ENCODE measurements around the gene TKT. TPM values are rescaled to one million over a fixed set of nuclear protein-coding genes. Genes with fewer than 3 reads are reported as not detected.

TKT gene
- total and polyA plus RNA-seq, 2 of the 13 experiments (the other 11 are each of a cell fraction or from before 2014, with no cell fraction given): 150 to 238 TPM

DNA sequence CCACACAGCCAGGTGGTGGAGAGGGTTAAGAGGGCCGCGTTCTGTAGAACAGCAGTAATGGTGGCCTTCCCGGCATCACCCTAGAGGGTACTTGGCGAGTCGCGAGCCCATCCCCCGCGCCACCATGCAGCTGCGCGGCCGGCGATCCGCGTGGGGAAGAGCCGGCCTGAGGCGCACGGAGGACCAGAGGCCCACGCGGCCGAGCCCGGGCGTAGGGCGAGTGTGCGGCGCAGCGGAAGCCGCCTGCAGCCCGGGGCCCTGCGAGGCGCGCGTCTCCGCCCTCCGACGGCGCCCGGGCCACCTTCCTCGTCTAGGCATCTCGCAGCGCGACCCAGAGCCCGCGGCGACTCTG lies 423 bp downstream of the TKT start (continued):
- no peak for TF ChIP-seq LCORL (IDR thresholded peaks at IDR 0.05)
- TF ChIP-seq LCORL (CRISPR knock-in tag; IDR thresholded peaks at IDR 0.05): no peak
- no peak; the same call in 1 of the 2 replicates for TF ChIP-seq NCOA2 (CRISPR knock-in tag; IDR thresholded peaks at IDR 0.05)
- no peak for TF ChIP-seq SOX13 (IDR thresholded peaks at IDR 0.05)
- TF ChIP-seq SOX13 (CRISPR knock-in tag; conservative IDR thresholded peaks at IDR 0.05 in 1 of 2, IDR thresholded peaks at IDR 0.05 in 1 of 2): no peak

DNA sequence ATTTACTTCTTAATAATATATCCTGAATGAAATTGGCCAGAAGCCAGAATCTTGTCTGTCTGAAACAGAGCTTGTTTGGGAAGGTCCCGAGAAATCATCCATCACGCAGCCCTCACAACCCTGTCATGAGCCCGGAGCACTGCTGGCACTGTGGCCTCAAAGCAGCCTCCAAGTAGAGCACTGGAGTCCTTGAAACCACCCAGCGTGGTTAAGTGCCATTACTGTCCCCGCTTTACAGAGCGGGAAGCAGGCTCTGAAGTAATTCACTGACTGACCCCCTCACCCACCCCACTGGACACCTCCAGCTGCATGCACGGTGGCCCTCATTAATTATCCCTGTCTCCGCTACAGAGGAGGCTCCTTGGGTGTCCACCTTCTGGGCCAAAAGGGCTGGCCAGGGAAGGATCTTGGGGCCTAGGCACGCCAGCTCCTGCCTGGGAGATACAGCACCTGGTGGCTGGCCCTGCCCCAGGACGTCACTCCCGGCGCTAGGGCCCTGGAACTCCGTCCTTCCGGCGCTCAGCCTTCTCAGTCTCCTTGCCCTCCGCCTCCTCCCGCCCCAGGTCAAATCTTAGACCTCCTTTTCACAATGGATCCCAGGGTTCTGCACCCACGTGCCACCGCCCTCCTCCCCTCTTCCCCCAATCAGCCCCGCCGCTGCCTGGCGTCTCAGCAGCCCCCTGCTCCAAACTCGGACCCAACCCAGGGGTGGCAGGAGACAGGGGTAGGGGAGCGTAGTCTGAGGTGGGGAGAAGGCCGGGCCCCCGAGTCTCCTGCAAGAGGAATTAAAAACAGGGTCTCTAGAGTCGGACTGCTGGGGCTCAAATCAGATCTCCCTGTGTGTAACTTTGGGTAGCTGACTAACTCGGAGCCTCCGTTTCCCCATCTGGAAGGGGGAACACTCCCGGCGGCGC lies 1.1 kb downstream of the TKT start:
- in situ Hi-C loops (cut with HindIII; ENCODE audit: extremely low pct_ligation_motif_present, low pct_unique_long_range_greater_than_20kb): no loop called here
- FAIRE-seq: no peak
- H2AFZ ChIP-seq (ENCODE audit: low read length): no peak overlapping the region
- peaks cover 48% of the 10 kb centered on the region for H4K20me1 ChIP-seq (ENCODE audit: insufficient read depth, low read length)
- CTCF ChIA-PET (ENCODE audit: low intra/inter-chr PET ratio, low total read pairs): no interaction called here
- POLR2A ChIA-PET: interaction anchor here (0.9 to 2.6 kb wide), 3 partner anchors 9 to 15 kb away, joined by 4 to 9 read pairs (median 5); no protein-coding TSS in a partner anchor
- peaks cover 84% of the 10 kb centered on the region for H3K4me1 ChIP-seq (ENCODE audit: insufficient read depth, low read length)
- H3K4me3 ChIP-seq (replicated peaks in 1 of 3; ENCODE audit: insufficient read depth in 1 of 3, low read depth in 2 of 3, low read length in 3 of 3): peak overlapping the region; percentile 89 to 97 (median 93)
- peak overlapping the region; percentile 80 for H3K9ac ChIP-seq (ENCODE audit: insufficient read depth, low read depth, low read length)
- intact Hi-C loops (cut with micrococcal nuclease; ENCODE audit: unreplicated experiment): loop anchor here (5.0 kb wide), 1 partner anchor 32 kb away; no protein-coding TSS in a partner anchor
- H3K9me3 ChIP-seq (ENCODE audit: low read length): no peaks in the 10 kb centered on the region
- WGBS (ENCODE audit: low lambda C conversion rate): 3% methylated on average over 15 of the region's 32 CpGs
- no TSS peak for BruUV-seq (replicated peaks)
- H3K27ac ChIP-seq (ENCODE audit: extremely low read length, insufficient read depth, low read length): peak overlapping the region; percentile 63
- peaks cover 0 to 1% of the 10 kb centered on the region in 2 experiments; a peak in 2 of 5 replicates for H3K36me3 ChIP-seq (replicated peaks in 1 of 2; ENCODE audit: control insufficient read depth in 1 of 2, insufficient read depth in 2 of 2, low read length in 2 of 2)
- no peaks in the 10 kb centered on the region; a peak in 1 of 5 replicates for H3K27me3 ChIP-seq (ENCODE audit: control insufficient read depth in 1 of 2, insufficient read depth in 2 of 2, low read length in 2 of 2)
- peak overlapping the region; percentile 97 for H3K4me2 ChIP-seq (ENCODE audit: low read depth, low read length)
- peak; percentile 54 for ATAC-seq
- H3K79me2 ChIP-seq (ENCODE audit: insufficient read depth, low read length): peaks cover 57% of the 10 kb centered on the region
- DNase-seq (ENCODE audit: low spot score): no peak
- no peak for TF ChIP-seq CENPT (CRISPR knock-in tag; IDR thresholded peaks at IDR 0.05; ENCODE audit: low read depth)
- TF ChIP-seq, protein P1, sequence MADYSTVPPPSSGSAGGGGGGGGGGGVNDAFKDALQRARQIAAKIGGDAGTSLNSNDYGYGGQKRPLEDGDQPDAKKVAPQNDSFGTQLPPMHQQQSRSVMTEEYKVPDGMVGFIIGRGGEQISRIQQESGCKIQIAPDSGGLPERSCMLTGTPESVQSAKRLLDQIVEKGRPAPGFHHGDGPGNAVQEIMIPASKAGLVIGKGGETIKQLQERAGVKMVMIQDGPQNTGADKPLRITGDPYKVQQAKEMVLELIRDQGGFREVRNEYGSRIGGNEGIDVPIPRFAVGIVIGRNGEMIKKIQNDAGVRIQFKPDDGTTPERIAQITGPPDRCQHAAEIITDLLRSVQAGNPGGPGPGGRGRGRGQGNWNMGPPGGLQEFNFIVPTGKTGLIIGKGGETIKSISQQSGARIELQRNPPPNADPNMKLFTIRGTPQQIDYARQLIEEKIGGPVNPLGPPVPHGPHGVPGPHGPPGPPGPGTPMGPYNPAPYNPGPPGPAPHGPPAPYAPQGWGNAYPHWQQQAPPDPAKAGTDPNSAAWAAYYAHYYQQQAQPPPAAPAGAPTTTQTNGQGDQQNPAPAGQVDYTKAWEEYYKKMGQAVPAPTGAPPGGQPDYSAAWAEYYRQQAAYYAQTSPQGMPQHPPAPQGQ (CRISPR knock-in tag; IDR thresholded peaks at IDR 0.05; ENCODE audit: borderline replicate concordance): no peak
- TF ChIP-seq SRF (IDR thresholded peaks at IDR 0.05; ENCODE audit: low read depth, low read length): no peak
- no peak for TF ChIP-seq MATR3 (CRISPR knock-in tag; IDR thresholded peaks at IDR 0.05)
- TF ChIP-seq ZNF225 (CRISPR knock-in tag; IDR thresholded peaks at IDR 0.05): no peak
- no peak for TF ChIP-seq FOXK1 (CRISPR knock-in tag; IDR thresholded peaks at IDR 0.05; ENCODE audit: borderline replicate concordance, low read depth)
- peak; percentile 47; the same call in 1 of the 2 replicates for TF ChIP-seq ZNF263 (CRISPR knock-in tag; IDR thresholded peaks at IDR 0.05)
- TF ChIP-seq ZBTB7A (CRISPR knock-in tag; IDR thresholded peaks at IDR 0.05): peak; percentile 49; the same call in 1 of the 2 replicates
- TF ChIP-seq, protein P2, sequence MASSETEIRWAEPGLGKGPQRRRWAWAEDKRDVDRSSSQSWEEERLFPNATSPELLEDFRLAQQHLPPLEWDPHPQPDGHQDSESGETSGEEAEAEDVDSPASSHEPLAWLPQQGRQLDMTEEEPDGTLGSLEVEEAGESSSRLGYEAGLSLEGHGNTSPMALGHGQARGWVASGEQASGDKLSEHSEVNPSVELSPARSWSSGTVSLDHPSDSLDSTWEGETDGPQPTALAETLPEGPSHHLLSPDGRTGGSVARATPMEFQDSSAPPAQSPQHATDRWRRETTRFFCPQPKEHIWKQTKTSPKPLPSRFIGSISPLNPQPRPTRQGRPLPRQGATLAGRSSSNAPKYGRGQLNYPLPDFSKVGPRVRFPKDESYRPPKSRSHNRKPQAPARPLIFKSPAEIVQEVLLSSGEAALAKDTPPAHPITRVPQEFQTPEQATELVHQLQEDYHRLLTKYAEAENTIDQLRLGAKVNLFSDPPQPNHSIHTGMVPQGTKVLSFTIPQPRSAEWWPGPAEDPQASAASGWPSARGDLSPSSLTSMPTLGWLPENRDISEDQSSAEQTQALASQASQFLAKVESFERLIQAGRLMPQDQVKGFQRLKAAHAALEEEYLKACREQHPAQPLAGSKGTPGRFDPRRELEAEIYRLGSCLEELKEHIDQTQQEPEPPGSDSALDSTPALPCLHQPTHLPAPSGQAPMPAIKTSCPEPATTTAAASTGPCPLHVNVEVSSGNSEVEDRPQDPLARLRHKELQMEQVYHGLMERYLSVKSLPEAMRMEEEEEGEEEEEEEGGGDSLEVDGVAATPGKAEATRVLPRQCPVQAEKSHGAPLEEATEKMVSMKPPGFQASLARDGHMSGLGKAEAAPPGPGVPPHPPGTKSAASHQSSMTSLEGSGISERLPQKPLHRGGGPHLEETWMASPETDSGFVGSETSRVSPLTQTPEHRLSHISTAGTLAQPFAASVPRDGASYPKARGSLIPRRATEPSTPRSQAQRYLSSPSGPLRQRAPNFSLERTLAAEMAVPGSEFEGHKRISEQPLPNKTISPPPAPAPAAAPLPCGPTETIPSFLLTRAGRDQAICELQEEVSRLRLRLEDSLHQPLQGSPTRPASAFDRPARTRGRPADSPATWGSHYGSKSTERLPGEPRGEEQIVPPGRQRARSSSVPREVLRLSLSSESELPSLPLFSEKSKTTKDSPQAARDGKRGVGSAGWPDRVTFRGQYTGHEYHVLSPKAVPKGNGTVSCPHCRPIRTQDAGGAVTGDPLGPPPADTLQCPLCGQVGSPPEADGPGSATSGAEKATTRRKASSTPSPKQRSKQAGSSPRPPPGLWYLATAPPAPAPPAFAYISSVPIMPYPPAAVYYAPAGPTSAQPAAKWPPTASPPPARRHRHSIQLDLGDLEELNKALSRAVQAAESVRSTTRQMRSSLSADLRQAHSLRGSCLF (CRISPR knock-in tag; IDR thresholded peaks at IDR 0.05; ENCODE audit: borderline replicate concordance): no peak
- TF ChIP-seq FOXP1 (IDR thresholded peaks at IDR 0.05): no peak
- TF ChIP-seq FOXP1 (CRISPR knock-in tag; IDR thresholded peaks at IDR 0.05): no peak
